Measurements from ENCODE around the gene UBA3. TPM values are rescaled to one million over a fixed set of nuclear protein-coding genes. Genes with fewer than 3 reads are reported as not detected.
A peak's percentile ranks its signal among the peaks of the same experiment; 100 is the strongest.

Gene UBA3
- 10 to 100 TPM; 68.4 to 83.2 (median 79.3) TPM for polyA plus RNA-seq (ENCODE audit: insufficient read length in 4 of 4)

DNA sequence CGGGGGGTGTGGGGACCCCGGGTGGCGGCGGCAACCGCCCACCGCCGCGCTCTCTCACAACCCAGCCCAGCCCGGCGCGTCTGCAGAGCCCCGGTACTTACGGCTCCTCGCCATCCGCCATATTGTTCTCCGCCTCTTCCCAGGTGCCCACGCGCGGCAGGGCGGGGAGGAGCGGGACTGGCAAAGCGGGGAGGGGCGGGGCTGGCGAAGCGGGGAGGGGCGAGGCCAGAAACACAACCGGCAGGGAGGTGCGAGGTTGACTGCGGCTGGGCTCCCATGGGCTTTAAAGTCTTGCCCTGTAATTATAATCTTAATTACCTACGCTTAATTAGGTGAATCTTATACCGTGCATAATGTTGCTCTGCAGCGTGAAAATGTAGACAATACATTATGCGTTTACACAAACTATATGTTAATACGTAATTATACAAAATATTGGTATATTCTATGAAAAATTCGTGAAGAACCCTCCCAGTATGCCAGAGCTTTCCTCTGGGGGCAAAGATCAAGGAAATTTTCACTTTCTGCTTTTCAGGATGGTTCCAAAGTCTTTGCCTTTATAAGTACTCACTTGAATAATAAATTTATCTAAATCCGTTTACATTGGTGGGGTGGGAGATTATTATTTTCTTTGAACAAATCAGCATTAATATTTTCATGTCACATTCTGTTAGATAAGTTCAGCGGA lies at the start of gene UBA3:
UBA3 (minus strand) TSS at position 133 of the 688 bp plus-strand sequence; CDS start at position 121, 12 bp downstream.
- peak in 3 of 4 donors; percentile 70 to 74 (median 72) for DNase-seq (ENCODE audit: low read depth in 4 of 4, low spot score in 3 of 4)

DNA sequence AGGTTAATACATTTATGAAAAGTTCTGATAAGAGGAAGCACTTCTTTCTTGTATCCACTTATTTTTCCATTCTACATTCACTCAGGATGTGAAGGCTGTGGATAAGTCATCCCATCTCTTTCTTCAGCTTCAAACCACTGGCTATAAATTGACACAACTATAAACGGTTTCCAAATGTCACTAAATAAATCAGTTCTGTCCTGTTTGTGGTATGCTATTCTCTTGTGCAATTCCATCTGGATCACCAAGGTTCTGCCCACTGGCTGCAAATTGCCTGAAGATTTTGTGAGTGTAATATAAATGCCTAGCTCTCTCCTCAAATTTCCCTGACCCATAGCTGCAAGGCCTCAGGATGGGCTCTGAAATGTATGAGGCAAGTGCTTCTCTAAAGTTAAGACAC lies 49.4 kb upstream of the UBA3 start:
- DNase-seq (ENCODE audit: low read depth in 4 of 4, low spot score in 3 of 4), result no peak

DNA sequence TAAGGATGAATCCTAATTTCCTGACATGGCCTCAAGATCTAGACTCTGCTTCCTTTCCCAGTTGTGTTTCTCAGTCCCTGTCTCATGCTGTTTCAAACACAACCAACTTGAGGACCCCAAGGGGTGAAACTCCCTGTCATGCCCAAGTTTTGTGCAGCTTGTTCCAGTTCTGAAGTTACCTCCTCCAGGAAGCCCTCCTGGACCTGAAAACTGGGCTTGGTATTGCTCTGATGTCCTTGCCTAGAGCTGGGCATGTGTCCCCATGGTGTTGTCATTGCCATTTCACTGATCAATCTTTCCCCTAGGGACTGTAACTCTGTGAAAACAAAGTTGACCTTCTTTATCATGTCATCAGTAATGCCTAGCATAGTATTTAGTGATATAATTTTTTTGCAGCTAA lies 48.3 kb upstream of the UBA3 start:
- DNase-seq (ENCODE audit: low read depth in 4 of 4, low spot score in 3 of 4), result no peak

DNA sequence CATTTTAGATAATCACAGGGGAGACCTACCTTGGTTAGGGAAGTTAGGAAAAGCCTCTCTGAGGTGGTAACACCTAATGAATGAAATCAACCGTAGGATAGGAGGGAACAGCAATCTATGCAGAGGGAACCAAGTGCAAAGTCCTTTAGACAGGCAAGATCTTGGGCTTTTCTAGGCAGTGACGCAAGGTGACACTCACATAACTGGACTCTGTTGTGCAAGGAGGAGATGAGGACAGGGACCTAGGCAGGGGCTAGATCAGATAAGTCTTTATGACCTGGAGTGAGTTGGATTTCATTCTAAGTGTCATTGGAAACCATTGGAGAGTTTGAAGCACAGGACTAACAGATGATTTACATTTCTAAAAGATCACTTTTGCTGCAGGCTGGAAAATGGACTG lies 46.8 kb upstream of the UBA3 start:
- no peak for DNase-seq (ENCODE audit: low read depth in 4 of 4, low spot score in 3 of 4)

DNA sequence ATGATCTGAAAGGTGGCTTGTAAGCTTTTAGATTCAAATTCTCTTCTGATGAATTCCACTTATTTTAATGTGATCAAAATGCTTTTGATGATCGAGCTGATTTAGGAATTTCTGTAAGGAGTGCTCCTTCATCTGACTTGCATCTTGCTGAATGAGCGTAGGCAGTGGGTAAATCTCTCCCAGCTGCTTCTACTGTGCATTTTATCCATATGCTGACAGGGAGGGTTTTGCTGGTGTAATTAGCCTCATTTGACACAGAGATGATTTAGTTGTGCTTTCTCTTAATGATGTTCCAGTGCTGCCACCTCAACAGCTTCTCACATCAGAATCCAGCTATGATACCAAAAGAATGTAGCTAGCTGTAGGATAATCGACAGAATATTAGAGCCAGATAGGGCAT lies 46.1 kb upstream of the UBA3 start:
- no peak for DNase-seq (ENCODE audit: low read depth in 4 of 4, low spot score in 3 of 4)

DNA sequence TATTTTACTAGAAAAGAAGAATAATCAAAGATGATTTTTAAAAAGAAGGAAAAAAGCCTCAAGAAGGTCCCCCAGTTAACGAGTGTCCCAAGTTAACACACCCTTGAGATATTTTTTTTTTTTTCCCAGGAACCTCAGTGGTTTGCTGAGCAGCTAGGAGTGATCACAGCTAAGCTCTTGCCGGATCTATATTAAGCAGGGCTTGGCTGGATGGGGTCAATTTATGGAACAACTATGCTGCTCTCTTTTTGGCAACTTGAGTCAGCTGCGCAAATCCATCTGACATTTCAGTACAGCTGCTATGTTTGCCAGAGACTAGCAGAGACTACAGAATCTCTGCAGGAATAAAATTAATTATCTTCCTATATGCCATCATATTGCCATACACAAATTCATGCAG lies 42.2 kb upstream of the UBA3 start, which contains the start of gene LMOD3:
LMOD3 (minus strand) TSS at position 193 of the 400 bp plus-strand sequence. CDS start 209 bp downstream, outside the sequence.
- DNase-seq (ENCODE audit: low read depth in 4 of 4, low spot score in 3 of 4), result no peak

DNA sequence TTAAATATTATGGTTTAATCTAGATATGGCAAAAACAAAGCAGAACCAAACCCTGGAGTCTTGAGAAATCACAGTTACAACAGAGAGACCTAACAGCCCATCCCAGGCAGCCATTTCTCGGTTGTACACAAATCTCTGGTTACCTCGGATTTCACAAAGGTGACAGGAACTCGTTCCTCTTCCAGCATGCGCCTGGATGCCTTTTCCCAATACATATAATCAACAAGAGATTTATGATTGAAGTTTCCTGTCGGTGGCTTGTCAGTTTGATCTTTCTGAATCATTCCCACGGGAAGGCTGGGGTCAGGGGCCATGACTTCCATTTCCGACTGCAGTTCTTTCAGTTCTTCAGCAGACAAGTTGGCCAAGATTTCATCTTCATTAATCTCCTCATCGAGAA lies 41.8 kb upstream of the UBA3 start:
- no peak for DNase-seq (ENCODE audit: low read depth in 4 of 4, low spot score in 3 of 4)

DNA sequence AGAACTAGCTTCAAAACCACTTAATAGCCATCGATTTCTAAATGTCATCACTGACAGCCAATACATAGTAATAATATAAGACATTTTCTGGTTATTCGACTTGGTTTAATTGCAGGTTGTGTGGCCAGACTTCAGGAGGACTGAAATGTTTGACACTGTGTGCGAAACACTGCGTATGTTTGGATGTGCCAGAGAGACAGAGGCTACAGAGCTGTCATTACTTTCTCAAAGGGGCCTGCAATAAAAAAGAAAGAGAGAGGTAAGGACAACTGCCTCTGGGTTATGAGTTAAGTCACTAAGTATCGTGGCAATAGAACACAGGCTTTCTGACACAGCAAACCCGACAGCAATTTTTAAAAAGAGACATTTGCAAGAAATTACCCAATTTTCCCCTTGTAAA lies 41.3 kb upstream of the UBA3 start:
- no peak for DNase-seq (ENCODE audit: low read depth in 4 of 4, low spot score in 3 of 4)

DNA sequence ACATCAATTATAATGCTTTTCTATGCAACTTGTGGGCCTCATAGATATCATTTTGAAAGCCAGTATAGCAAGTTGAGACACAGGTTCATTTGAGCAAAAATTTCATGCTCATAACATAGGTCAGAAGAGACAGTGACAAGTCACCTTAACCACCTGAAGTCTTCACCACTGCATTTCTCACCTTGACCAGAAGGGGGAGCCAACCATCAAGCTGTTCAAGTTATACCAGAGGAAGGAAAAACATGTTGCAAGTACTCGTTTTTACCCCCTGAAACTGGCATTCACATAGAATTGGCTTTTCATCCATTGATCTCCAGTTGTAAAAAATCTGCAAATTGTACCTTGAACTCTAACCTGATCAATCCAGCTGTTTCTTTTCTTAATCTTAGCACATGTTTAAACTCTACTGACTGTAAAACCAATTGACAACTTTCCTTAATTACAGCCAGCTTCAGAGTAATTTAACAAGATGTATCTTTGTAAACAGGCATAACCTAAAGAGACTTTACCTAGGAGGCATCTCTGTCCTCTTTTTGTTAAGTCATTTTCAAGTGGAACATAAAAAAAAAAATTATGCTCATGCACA lies 40.8 kb upstream of the UBA3 start:
- peak; percentile 37 to 54 (median 46) for DNase-seq (ENCODE audit: low read depth in 4 of 4, low spot score in 3 of 4)

DNA sequence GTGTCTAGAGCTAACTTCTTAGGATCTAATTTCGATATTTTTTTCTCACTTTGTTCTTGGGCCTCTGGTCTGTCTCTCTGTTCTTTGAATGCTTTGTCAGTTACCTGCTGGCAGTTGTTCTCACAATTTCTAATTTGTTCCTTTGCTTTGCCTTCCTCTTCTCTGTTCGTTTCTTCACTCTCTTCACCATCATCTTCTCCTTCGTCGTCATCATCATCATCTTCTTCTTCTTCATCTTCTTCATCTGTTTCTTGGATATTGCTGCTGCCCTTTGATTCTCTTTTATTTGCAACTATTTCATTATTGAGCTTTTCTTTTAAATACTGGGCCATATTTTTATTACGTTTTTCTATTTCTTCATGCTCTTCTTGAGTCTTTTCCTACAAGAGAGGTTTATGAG lies 39.5 kb upstream of the UBA3 start:
- no peak for DNase-seq (ENCODE audit: low read depth in 4 of 4, low spot score in 3 of 4)

DNA sequence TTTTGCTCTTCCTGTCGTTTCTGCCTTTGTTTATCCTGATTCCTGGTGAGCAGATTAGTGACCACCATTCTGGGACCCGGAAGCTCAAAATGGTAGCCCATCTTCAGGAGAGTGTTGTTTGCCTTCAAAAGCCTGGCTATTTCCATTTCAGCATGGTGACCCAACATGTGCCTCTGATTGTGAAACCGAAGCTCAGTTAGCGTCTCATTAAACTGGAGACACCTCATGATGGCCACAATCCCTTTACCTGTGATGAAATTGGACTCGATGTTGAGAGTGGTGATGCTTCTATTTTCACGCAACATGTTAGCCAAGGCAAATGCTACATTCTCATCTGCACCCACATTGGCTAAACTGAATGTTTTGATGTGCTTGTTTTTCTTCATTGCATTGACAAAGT lies 39.0 kb upstream of the UBA3 start:
- DNase-seq (ENCODE audit: low read depth in 4 of 4, low spot score in 3 of 4), result no peak

DNA sequence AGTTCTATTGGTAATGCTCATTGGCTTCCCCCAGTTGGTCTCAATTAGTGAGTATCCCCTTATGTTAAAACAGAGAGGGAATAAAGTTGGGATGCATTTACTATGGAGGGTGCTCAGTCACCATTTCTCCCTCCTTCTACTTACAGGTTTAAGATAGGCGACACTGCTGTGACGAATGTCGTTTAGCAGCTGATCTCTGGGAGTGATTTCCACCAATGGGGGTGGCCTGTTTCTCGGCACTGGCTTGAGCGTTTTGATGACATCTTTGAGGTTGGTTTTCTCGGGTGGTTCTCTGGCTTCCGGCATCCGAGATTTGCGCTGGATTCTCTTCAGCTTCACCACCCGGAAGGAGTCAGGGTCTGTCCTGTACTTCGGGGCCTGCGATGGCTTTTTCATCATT lies 38.4 kb upstream of the UBA3 start:
- no peak for DNase-seq (ENCODE audit: low read depth in 4 of 4, low spot score in 3 of 4)

DNA sequence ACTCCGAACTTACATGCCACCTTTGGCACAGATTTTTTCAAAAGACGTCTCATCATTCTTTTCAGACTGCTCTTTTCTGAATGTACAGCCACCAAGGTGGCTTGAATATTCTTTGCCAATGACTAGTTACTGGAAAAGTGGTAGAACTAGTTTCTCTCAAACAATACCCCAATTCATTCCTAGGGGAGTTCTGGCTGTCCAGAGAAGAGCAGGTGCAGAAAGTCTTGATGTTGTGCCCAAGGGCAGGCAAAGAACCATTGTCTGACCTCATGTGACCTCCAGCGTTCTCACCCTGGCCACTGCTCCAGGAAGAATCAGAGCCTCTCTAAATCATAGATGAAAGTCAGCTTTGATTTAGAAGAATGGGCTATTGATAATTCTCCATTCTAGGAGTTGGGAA lies 36.7 kb upstream of the UBA3 start:
- DNase-seq (ENCODE audit: low read depth in 4 of 4, low spot score in 3 of 4), result no peak

DNA sequence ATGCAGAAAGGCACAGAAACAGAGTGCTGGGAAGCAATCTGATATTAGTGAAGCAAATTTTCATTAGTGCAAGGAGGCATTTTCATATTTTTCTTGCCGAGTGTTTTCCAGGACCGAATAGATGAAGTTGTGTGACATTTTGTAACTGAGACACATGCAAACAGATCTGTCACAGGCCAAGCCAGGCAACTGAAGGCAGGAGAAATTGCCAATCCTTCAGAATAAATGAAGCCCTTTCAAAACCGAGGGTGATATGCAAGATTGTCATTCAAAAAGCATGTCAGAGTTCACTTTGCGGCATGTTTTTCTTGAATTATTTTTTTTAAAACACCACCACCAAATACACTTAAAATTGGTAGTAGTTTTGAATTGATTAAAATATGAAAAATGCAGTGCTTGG lies 36.0 kb upstream of the UBA3 start:
- no peak for DNase-seq (ENCODE audit: low read depth in 4 of 4, low spot score in 3 of 4)

DNA sequence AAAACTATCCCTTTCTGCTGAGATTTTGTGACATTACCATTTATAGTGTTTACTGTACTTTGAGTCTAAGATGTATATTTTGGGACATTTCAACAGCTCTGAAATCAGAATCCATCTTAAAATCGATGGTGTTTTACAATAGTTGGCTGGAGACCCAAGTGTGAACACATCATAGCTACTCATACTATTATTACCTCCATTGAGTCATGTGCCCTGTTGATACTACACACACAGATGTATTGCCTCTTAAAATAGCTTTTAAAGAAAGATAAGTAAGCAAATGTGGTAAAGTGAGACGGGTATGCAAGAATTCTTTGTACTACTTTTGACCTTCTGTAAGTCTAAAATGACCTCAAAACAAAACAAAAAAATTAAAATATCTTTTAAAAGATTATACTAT lies 35.6 kb upstream of the UBA3 start:
- no peak for DNase-seq (ENCODE audit: low read depth in 4 of 4, low spot score in 3 of 4)

DNA sequence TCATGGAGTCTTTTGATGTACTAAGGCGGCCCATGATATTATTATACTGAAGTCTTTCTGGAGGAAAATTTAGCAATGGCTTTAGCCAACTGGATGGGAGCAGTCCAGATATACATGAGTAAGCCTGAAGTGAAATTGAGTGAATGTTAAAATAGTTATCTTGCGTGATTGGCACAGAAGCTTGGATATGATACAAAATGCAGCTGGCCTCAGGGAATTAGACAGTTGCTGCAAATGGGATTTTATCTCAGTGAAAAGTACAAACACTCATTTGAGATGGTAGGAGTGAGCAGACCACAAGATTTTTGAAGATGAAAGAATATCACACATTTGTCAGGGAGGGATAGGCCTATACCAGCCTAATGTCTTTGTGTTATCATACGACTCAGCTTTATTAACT lies 33.4 kb upstream of the UBA3 start:
- DNase-seq (ENCODE audit: low read depth in 4 of 4, low spot score in 3 of 4), result no peak

DNA sequence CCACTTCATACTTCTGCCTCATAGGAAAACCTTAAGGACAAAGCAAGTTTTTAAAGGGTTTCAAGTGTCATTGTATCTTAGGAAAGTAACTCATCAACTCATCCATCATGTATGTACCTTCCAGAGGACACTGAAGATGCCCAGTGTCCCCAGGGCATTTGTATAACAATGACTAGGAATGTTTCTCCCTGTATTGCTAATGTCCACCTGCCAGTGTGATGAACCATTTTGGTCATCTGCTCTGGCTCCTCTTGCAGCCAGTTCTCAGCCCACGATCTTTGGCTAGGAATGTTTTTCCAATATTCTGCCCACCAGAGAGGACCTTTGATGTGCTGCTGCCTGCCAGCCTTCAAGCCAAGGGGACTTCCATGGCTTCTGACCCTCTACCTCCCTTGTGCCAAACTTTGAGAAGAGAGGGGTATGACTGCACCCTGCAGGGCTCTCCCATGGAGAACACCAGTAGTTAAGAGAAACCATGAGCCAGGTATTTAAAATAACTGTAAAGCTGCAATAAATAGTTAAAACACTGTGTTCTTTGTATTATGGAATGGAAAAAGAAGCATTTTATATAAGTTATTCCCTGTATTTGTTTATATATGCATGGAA lies 30.9 kb upstream of the UBA3 start:
- DNase-seq (ENCODE audit: low read depth in 4 of 4, low spot score in 3 of 4), result no peak

DNA sequence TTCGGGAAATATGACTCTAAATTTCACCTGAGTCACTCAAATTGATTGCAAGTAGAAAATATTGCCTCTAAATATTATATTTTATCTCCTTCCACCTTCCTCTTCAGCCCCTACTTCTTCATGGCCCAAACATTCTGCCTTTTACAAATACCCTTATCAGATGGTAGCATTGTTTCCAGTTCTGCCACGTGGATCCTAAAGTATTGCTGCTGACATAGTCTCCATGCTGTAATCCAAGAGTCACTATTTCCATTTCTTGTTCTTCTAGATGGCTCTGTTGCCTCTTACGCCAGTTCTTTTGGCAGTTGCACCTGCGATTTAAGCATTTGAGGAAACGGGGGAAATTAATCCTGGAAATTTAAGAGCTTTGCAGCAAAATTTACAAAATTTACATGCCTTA lies 28.6 kb upstream of the UBA3 start:
- DNase-seq (ENCODE audit: low read depth in 4 of 4, low spot score in 3 of 4), result no peak

DNA sequence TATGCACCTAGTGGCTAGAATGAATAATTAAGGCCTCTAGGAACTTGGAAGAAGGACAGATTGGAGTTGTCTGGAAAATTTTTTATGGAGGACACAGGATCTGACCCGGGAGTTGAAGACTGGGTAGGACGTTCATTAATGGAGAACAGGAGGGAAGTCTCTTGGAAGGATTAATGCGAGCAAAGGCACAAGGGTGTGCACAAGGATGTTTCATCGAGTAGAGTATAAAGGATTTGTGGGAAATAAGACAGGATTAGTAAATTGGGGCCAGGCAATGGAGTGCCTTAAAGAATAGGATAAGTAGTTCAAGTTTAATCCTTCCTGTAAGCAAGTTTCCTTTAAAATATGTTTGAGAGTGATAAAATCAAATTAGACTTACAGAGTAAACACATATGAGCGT lies 27.7 kb upstream of the UBA3 start:
- DNase-seq (ENCODE audit: low read depth in 4 of 4, low spot score in 3 of 4), result no peak

DNA sequence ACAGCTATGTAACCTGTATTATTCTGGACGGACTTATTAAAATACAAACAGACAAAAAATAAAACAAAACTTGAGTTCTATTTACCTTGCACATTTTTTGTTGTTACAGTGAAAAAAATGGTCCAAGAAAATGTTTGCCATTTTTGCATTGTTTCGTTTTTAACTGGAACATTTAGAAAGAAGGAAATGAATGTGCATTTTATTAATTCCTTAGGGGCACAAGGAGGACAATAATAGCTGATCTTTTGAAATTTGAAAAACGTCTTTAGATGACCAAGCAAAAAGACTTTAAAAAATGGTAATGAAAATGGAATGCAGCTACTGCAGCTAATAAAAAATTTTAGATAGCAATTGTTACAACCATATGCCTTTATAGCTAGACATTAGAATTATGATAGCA lies 25.2 kb upstream of the UBA3 start:
- no peak for DNase-seq (ENCODE audit: low read depth in 4 of 4, low spot score in 3 of 4)

DNA sequence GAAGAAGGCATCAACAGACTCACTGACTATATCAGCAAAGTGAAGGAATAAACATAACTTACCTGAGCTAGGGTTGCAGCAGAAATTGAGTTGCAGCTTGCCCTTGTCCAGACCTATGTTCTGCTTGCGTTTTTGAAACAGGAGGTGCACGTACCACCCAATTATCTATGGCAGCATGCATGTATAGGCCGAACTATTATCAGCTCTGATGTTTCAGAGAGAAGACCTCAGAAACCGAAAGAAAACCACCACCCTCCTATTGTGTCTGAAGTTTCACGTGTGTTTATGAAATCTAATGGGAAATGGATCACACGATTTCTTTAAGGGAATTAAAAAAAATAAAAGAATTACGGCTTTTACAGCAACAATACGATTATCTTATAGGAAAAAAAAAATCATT lies 24.4 kb upstream of the UBA3 start:
- no peak for DNase-seq (ENCODE audit: low read depth in 4 of 4, low spot score in 3 of 4)

DNA sequence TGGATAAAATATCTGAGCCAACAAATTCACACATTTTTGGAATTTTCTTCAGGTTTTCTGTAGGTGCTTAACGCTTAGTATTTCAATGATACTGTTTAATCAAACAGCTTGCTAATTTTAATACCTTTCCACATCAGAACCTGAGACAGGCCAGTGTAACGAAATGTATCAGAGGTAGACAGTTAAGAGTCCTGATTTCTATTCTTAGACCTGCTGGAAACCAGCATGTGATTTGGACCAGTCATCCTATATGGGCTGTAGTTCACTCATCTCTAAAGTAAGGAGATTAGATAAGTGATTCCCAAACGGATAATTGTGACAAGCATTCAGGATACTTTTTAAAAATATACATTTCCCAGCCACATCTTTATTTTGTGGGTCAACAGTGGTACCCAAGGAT lies 23.0 kb upstream of the UBA3 start:
- no peak for DNase-seq (ENCODE audit: low read depth in 4 of 4, low spot score in 3 of 4)

Measured in left renal pelvis (tissue), 4 donors.